Measurements from ENCODE around the gene NPC1. TPM values are rescaled to one million over a fixed set of nuclear protein-coding genes. Genes with fewer than 3 reads are reported as not detected.
A peak's percentile ranks its signal among the peaks of the same experiment; 100 is the strongest.

The NPC1 gene
- total and polyA plus RNA-seq, 2 donors (not counting 3 experiments of a cell fraction or from before 2014, with no cell fraction given), result 40.6 to 45.2 TPM

DNA sequence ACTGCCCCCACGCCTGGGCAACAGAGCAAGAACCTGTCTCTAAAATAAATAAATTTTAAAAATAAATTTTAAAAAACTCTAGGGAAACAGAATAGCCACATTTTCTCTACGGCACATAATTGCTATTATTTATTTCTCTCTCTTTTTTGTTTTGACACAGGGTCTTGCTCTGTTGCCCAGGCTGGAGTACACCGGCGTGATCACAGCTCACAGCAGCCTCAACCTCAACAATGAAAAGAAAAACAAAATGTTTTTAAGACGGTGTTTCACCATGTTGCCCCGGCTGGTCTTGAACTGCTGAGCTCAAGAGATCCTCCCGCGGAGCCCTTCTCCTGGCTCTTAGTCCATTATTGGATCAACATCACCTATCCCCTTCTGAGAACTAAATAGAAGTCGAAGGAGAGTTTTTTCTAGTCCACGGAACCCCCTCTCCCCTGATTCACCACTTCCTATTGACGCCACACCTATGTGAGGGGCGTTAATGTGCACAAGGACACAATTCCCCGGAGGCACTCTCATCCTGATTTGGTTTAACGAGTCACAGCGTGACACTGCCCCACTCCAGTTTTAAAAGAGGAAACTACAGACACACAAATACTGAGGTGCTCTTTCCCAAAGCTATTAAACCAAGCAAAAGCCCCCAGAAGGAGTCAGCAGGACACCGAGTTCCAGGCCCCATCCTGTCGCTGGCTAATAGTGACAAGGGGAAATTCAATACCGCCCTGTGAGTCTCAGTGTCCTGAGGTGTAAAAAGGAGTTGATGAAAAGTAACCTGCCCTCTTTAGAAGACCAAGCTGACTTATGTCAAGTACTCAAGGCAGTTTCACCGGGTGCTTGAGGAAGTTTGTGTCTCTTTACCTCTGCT is 1.1 kb downstream of the NPC1 start:
- Histone ChIP-seq H3K4me3 (replicated peaks in 1 of 3; ENCODE audit: insufficient read depth in 1 of 3, low read depth in 1 of 3, low read length in 3 of 3) (peak overlapping the region; percentile 44 to 76 (median 71)), H3K9me3 (replicated peaks; ENCODE audit: control insufficient read depth, insufficient read depth, low read length) (no peaks in the 10 kb centered on the region), H3K27ac (ENCODE audit: insufficient read depth, low read depth, low read length) (peak overlapping the region; percentile 99), H3K4me1 (ENCODE audit: control insufficient read depth, extremely low read depth, insufficient read depth, low read length) (peaks cover 18% of the 10 kb centered on the region), H3K79me2 (ENCODE audit: control insufficient read depth, insufficient read depth, low read length) (peaks cover 58% of the 10 kb centered on the region), H3K9ac (replicated peaks; ENCODE audit: extremely low read depth, insufficient read depth, low read length) (peak overlapping the region; percentile 100), H3K4me2 (ENCODE audit: insufficient read depth, low read length) (peak overlapping the region; percentile 87), H3K9me1 (replicated peaks; ENCODE audit: control insufficient read depth, extremely low read depth, insufficient read depth, low read length) (no peaks in the 10 kb centered on the region), H3K27me3 (ENCODE audit: control insufficient read depth in 2 of 2, insufficient read depth in 2 of 2, low read length in 2 of 2) (no peaks in the 10 kb centered on the region), H3K36me3 (ENCODE audit: control insufficient read depth in 2 of 2, extremely low read depth in 1 of 2, insufficient read depth in 2 of 2, low read length in 2 of 2) (no peaks in the 10 kb centered on the region), H2AFZ (ENCODE audit: low read depth, low read length) (peak overlapping the region; percentile 22), H4K20me1 (replicated peaks; ENCODE audit: control insufficient read depth, extremely low read depth, insufficient read depth, low read length) (peaks cover 3% of the 10 kb centered on the region)
- DNase-seq (ENCODE audit: low read depth, low spot score) (peak; percentile 40), FAIRE-seq (peak; percentile 79)
- intact Hi-C loops (cut with micrococcal nuclease) (loop anchor here (1.0 kb wide), 1 partner anchor 82 kb away; the partner anchor contains the start of gene RMC1), dilution Hi-C loops (cut with MboI; ENCODE audit: extremely low pct_ligation_motif_present, low sequenced_read_pairs) (no loop called here)
- CTCF ChIA-PET, result interaction anchor here (0.8 to 2.5 kb wide), 6 partner anchors 12 to 334 kb away, joined by 3 to 10 read pairs (median 4); partner anchors contain the start of gene RMC1
- BruUV-seq (replicated peaks), result TSS peak; percentile 81
- TF ChIP-seq MAX (IDR thresholded peaks at IDR 0.05; ENCODE audit: insufficient read depth, insufficient read length), result no peak
- peak; percentile 61 for TF ChIP-seq FOS (IDR thresholded peaks at IDR 0.05; ENCODE audit: borderline replicate concordance, insufficient read depth, low read length)
- no peak for TF ChIP-seq EZH2 (IDR thresholded peaks at IDR 0.05; ENCODE audit: borderline replicate concordance, low read depth, low read length, severe bottlenecking)
- TF ChIP-seq POLR2AphosphoS5 (IDR thresholded peaks at IDR 0.05; ENCODE audit: insufficient read depth, low read depth, low read length), result no peak
- TF ChIP-seq POLR2A (IDR thresholded peaks at IDR 0.05; ENCODE audit: low read depth, low read length), result no peak
- POLR2A ChIA-PET, result no interaction called here

Measured in endothelial cell of umbilical vein (primary cell).